Mesothelial cell of epicardium (in vitro differentiated cells): ENCODE measurements around the gene LMOD1. TPM values are rescaled to one million over a fixed set of nuclear protein-coding genes. Genes with fewer than 3 reads are reported as not detected.

Source experiments
- DNase-seq, 2 experiments: peaks; one replicate each; pipeline ENCODE4 v3.0.0; 2021; ENCODE audit warnings: low spot score in 2 of 2; ENCODE audit not compliant: unreplicated experiment in 2 of 2
- H3K27ac Mint-ChIP-seq: 2 replicates; pipeline ENCODE4 v1.8.0; 2021; ENCODE audit warnings: mixed read lengths
- H3K27me3 Mint-ChIP-seq: 2 replicates; pipeline ENCODE4 v1.8.0; 2021; ENCODE audit warnings: low read depth, mixed read lengths
- H3K36me3 Mint-ChIP-seq: 2 replicates; pipeline ENCODE4 v1.8.0; 2021; ENCODE audit warnings: mixed read lengths
- H3K4me1 Mint-ChIP-seq: 2 replicates; pipeline ENCODE4 v1.8.0; 2021; ENCODE audit warnings: mixed read lengths
- H3K4me3 Mint-ChIP-seq: 2 replicates; pipeline ENCODE4 v1.8.0; 2021; ENCODE audit warnings: mild to moderate bottlenecking, moderate library complexity, mixed read lengths
- H3K9me3 Mint-ChIP-seq: 2 replicates; pipeline ENCODE4 v1.8.0; 2021; ENCODE audit warnings: mixed read lengths
- total RNA-seq: library from RNA; stranded (reverse); gene quantifications from 3 replicates; pipeline ENCODE4 v1.2.1, GENCODE V29; 2021
- TF ChIP-seq, protein P1 (sequence below): fragments of 200-600 bp; sonication (generic); IDR thresholded peaks from one replicate; pipeline ENCODE4 v1.5.0; 2021; ENCODE audit warnings: antibody characterized with exemption; ENCODE audit not compliant: unreplicated experiment

The LMOD1 gene
- total RNA-seq, 1 donor from 2014 or later, result 5.4 TPM

DNA sequence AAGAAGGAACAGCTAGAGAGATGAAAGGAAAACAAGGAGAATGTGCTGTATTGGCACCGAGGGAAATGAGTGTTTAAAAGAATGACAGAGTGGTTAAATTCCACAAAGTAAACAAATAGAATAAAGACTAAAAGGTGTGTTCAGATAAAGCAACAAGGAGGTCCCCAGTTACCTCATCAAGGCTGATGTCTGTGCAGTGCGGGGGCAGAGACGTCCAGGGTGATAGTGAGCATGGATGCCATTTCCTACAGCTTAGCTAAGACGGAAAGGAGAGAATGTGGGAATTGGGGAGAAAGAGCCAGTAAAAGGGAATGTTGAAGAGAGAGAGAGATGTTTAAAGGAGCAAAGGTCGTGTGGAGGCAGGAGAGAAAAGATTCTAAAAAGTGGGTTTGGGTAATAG is 15.5 kb downstream of the LMOD1 start:
- peaks cover 3% of the 10 kb centered on the region for H3K4me1 Mint-ChIP-seq
- H3K36me3 Mint-ChIP-seq, result no peaks in the 10 kb centered on the region
- H3K27me3 Mint-ChIP-seq, result no peaks in the 10 kb centered on the region
- H3K4me3 Mint-ChIP-seq, result no peak overlapping the region
- TF ChIP-seq, protein P1, sequence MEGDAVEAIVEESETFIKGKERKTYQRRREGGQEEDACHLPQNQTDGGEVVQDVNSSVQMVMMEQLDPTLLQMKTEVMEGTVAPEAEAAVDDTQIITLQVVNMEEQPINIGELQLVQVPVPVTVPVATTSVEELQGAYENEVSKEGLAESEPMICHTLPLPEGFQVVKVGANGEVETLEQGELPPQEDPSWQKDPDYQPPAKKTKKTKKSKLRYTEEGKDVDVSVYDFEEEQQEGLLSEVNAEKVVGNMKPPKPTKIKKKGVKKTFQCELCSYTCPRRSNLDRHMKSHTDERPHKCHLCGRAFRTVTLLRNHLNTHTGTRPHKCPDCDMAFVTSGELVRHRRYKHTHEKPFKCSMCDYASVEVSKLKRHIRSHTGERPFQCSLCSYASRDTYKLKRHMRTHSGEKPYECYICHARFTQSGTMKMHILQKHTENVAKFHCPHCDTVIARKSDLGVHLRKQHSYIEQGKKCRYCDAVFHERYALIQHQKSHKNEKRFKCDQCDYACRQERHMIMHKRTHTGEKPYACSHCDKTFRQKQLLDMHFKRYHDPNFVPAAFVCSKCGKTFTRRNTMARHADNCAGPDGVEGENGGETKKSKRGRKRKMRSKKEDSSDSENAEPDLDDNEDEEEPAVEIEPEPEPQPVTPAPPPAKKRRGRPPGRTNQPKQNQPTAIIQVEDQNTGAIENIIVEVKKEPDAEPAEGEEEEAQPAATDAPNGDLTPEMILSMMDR, result no peak
- no peak for DNase-seq
- no peaks in the 10 kb centered on the region for H3K9me3 Mint-ChIP-seq
- no peak overlapping the region for H3K27ac Mint-ChIP-seq

DNA sequence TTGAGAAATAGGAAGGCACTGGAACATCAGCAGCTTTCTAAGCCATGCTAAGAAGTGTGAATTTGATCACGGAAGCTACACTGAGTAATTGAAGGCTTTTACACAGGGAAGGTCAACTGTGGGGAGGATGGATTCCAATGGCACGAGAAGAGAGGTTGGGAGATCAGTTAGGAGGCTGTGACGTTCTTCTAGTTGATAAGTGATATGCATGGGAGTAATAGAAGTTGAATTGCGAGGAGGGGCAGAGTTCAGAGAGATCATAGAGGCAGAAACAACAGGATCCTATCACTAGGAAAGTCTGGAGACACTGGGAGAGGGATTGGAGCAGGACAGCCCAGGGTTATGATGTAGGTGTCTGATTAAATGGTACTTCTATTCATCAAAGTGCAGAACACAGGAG is 16.2 kb downstream of the LMOD1 start:
- H3K36me3 Mint-ChIP-seq, result no peaks in the 10 kb centered on the region
- TF ChIP-seq, protein P1, result no peak
- H3K4me3 Mint-ChIP-seq, result no peak overlapping the region
- no peak overlapping the region for H3K27ac Mint-ChIP-seq
- H3K9me3 Mint-ChIP-seq, result no peaks in the 10 kb centered on the region
- no peaks in the 10 kb centered on the region for H3K27me3 Mint-ChIP-seq
- DNase-seq, result no peak
- peaks cover 6% of the 10 kb centered on the region for H3K4me1 Mint-ChIP-seq

DNA sequence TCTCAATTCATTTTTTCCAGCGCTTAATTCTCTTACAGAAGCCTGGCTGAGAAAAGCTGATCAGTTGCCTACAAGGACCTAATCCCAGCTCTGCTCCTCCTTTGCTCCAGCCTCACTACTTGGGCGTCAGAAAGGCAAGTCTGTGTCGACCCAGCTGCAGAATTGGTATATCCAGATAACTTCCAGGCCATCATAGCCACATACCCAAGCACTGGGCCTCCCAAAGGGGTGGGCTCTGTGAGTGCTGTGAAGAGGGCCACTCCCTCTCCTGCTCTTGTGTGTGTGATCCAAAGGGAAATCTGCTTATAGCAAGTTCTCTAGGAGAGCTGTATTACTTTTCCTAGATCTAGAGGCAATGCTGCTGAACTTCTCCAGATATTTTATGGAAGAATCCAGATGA is 18.1 kb downstream of the LMOD1 start:
- H3K4me1 Mint-ChIP-seq, result peaks cover 7% of the 10 kb centered on the region
- no peaks in the 10 kb centered on the region for H3K27me3 Mint-ChIP-seq
- no peaks in the 10 kb centered on the region for H3K9me3 Mint-ChIP-seq
- H3K27ac Mint-ChIP-seq, result no peak overlapping the region
- no peak for DNase-seq
- H3K36me3 Mint-ChIP-seq, result no peaks in the 10 kb centered on the region
- TF ChIP-seq, protein P1, result no peak
- no peak overlapping the region for H3K4me3 Mint-ChIP-seq

DNA sequence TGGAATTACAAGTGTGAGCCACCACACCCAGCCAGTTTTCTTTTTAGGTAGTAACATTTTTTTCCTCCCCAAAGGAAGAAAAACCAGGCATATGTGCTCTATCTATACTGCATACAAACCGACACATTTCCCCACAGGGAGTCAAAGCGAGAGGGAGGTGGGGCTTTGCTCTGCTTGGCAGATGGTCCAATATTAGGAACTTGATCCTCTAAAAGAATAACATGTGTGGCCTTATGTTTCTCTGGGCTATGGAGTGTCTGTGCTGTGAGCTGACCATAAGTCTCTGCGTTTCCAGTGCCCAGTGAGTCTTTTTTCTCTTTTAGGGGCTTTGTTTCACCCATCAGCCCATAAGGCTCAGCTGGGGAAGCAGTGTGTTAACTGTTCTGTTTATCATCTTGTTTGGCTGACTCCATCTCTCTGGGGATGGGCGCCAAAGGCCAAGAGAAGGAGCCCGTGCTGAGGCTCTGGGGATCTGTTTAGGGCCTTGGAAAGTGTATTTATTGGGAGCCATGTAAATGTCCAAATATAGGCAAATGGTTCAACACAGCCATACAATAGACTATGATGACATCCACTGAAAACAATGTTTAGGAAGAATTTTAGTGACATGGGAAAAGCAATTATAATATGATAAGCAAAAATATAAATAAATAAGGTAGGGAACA is 20.2 kb downstream of the LMOD1 start:
- peaks cover 5% of the 10 kb centered on the region for H3K36me3 Mint-ChIP-seq
- H3K4me1 Mint-ChIP-seq, result peaks cover 7% of the 10 kb centered on the region
- no peaks in the 10 kb centered on the region for H3K27me3 Mint-ChIP-seq
- no peak for DNase-seq
- H3K27ac Mint-ChIP-seq, result no peak overlapping the region
- TF ChIP-seq, protein P1, result no peak
- no peak overlapping the region for H3K4me3 Mint-ChIP-seq
- H3K9me3 Mint-ChIP-seq, result peaks cover 6% of the 10 kb centered on the region

DNA sequence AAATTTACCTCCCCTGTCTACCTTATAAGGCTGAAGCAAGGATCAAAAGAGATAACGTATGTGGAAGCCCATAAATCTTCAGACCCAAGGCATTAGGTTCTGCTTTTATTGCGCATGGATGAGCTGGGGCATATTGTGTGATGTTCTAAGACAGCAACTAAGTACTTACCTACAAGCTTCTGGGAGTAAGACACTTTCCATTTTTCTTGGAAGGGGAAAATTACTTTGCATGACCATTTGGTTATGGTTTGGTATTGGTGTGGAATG is 21.1 kb downstream of the LMOD1 start:
- Mint-ChIP-seq H3K27me3 (no peaks in the 10 kb centered on the region), H3K4me1 (peaks cover 7% of the 10 kb centered on the region), H3K9me3 (peaks cover 6% of the 10 kb centered on the region), H3K4me3 (no peak overlapping the region), H3K27ac (peak overlapping the region; percentile 34), H3K36me3 (peaks cover 5% of the 10 kb centered on the region)
- TF ChIP-seq, protein P1, result no peak
- no peak for DNase-seq

DNA sequence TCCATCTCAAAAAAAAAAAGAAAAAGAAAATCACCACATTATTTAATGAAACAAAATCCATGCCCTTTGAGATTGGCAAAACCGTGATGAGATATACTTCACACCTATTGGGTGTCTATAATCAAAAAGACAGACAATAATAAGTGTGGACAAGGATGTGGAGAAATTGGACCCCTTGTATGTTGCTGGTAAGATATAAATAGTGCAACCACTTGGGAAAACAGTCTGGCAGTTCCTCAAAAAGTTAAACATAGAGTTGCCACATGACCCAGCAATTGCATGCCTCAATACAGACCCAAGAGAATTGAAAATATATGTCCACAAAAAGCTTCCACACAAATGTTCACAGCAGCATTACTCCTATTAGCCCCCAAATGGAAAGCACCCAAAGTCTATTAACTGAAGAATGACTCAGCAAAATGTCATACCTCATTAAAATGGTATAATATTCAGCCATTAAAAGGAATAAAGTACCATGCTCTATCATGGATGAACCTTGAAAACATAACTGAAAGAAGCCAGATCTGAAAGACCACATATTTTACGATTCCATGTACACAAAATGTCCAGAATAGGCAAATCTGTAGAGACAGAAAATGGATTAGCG is 24.3 kb downstream of the LMOD1 start:
- Mint-ChIP-seq H3K27me3 (peaks cover 3% of the 10 kb centered on the region), H3K27ac (no peak overlapping the region), H3K4me3 (no peak overlapping the region), H3K36me3 (peaks cover 5% of the 10 kb centered on the region), H3K4me1 (peaks cover 20% of the 10 kb centered on the region), H3K9me3 (peaks cover 6% of the 10 kb centered on the region)
- DNase-seq, result no peak
- TF ChIP-seq, protein P1, result no peak
